HG02642 (cell line): ENCODE measurements around the gene TCF7L2.

Experiments used
- ATAC-seq: cut with Tn5 transposase; IDR thresholded peaks from one replicate; pipeline ENCODE4 v1.9.1; 2021; ENCODE audit warnings: mild to moderate bottlenecking; ENCODE audit not compliant: unreplicated experiment, poor library complexity

TCF7L2 gene

GRCh38 chr10:113133497-113134115 is 183.6 kb downstream of the TCF7L2 start:
- ATAC-seq: no peak

- ATAC-seq: no peak
These were observed 185.0 kb downstream of the TCF7L2 start for GRCh38 chr10:113135025-113135424.

- ATAC-seq: no peak
These were observed 188.1 kb downstream of the TCF7L2 start for GRCh38 chr10:113137941-113138685.

- no peak for ATAC-seq
These were observed 189.0 kb downstream of the TCF7L2 start for GRCh38 chr10:113138937-113139585.

GRCh38 chr10:113139699-113140098 is 189.7 kb downstream of the TCF7L2 start:
- no peak for ATAC-seq

- no peak for ATAC-seq
These were observed 190.3 kb downstream of the TCF7L2 start for GRCh38 chr10:113140143-113141011.

GRCh38 chr10:113142601-113143362 is 192.7 kb downstream of the TCF7L2 start:
- no peak for ATAC-seq

GRCh38 chr10:113144576-113144975 is 194.5 kb downstream of the TCF7L2 start:
- no peak for ATAC-seq

GRCh38 chr10:113148071-113148825 is 198.2 kb downstream of the TCF7L2 start:
- no peak for ATAC-seq

- no peak for ATAC-seq
These were observed 198.9 kb downstream of the TCF7L2 start for GRCh38 chr10:113148901-113149300.

GRCh38 chr10:113149626-113150025 is 199.6 kb downstream of the TCF7L2 start:
- no peak for ATAC-seq

- ATAC-seq: no peak
These were observed 201.2 kb downstream of the TCF7L2 start for GRCh38 chr10:113151190-113151666.

GRCh38 chr10:113153493-113154102 is 203.6 kb downstream of the TCF7L2 start:
- no peak for ATAC-seq

GRCh38 chr10:113157441-113157840 is 207.4 kb downstream of the TCF7L2 start:
- ATAC-seq: no peak

GRCh38 chr10:113158183-113158582 is 208.1 kb downstream of the TCF7L2 start:
- ATAC-seq: no peak

GRCh38 chr10:113159563-113159962 is 209.5 kb downstream of the TCF7L2 start:
- ATAC-seq: no peak

GRCh38 chr10:113160641-113161040 is 210.6 kb downstream of the TCF7L2 start:
- ATAC-seq: no peak

GRCh38 chr10:113161066-113161465 is 211.0 kb downstream of the TCF7L2 start:
- ATAC-seq: no peak

- no peak for ATAC-seq
These were observed 212.9 kb downstream of the TCF7L2 start for GRCh38 chr10:113162960-113163359.
